Right cardiac atrium (tissue), 5 donors: ENCODE data around the gene HDAC9. TPM values are rescaled to one million over a fixed set of nuclear protein-coding genes. Genes with fewer than 3 reads are reported as not detected.

Source experiments
- ATAC-seq, 2 donors: fragments of 200-7000 bp; cut with Tn5 transposase; one replicate each; pipeline versions ENCODE4 v1.8.0 to v1.9.1; 2020; ENCODE audit warnings: moderate library complexity in 2 of 2, mild to moderate bottlenecking in 1 of 2
- DNase-seq, 3 donors: peaks; one replicate each; pipeline ENCODE4 v3.0.0-alpha.2; 2020
- H3K27ac ChIP-seq: one replicate; pipeline ENCODE4 v1.5.1; 2013; ENCODE audit warnings: mild to moderate bottlenecking, low read length, control low read depth, moderate library complexity
- H3K27me3 ChIP-seq: one replicate; pipeline ENCODE4 v1.6.1; 2013; ENCODE audit not compliant: control insufficient read depth, insufficient read depth
- H3K4me1 ChIP-seq: one replicate; pipeline ENCODE4 v1.6.1; 2013; ENCODE audit warnings: low read length; ENCODE audit not compliant: control insufficient read depth, insufficient read depth
- H3K4me3 ChIP-seq: one replicate; pipeline ENCODE4 v1.5.1; 2013; ENCODE audit warnings: low read length, control low read depth
- H3K9me3 ChIP-seq: one replicate; pipeline ENCODE4 v1.6.1; 2013; ENCODE audit warnings: low read length; ENCODE audit not compliant: control insufficient read depth
- WGBS: extraction: QIAGEN DNeasy Blood & Tissue Kit; methylation state at CpG from one replicate; pipeline ENCODE4 v1.1.7; 2013; 5-methylcytosine and 5-hydroxymethylcytosine counted together
- intact Hi-C, 4 donors: fragments of 100-400 bp; cut with DNase I; formaldehyde crosslinking; loops; one replicate each; pipeline versions ENCODE4 v1.11.0 to v1.14.0; 2022 to 2023
- polyA plus RNA-seq: library from polyadenylated mRNA; stranded (reverse); fragments of 200-250 nt; gene quantifications from one replicate; pipeline ENCODE4 v1.2.3, GENCODE V29; 2013
- total RNA-seq, 4 donors: library from RNA; stranded (reverse); fragmentation: NEBNext Ultra II Directional; extraction: Animal tissue kit (Norgen Biotek cat#: 25700); gene quantifications; one replicate each; pipeline ENCODE4 v1.2.1, GENCODE V29; 2021
- donor health status: healthy with polysubstance abuse.
- donor health status: DM: no; HTN: yes; CAD: no.
- donor health status: DM: no; HTN: no; CAD: no.
- donor health status: DM: no; HTN: yes; CAD: no; lungs with severe emphysema.
- donor health status: DM: yes; HTN: yes; CAD: no.

Gene HDAC9
- total and polyA plus RNA-seq, 5 donors, result 5.5 to 42.2 (median 22.6) TPM

DNA sequence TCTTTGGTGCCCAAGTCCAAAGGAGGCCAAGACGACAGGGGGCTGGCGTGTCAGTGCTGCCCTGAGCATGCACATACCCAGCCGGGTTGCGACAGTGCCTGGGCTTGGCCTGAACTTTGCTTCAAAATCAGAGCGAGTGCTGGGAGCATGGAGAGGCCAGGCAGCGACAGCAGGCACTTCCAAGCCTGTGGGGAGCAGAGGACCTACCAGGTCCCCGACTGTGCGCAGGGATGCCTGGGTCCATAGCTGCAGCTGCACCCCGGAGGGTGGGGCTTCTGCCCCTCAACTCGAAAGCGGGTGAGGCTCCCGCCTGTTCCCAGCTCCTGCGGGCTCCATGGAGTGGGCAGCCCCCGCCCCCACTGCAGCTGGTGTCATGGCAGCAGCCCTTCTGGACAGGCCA is 79.1 kb downstream of the HDAC9 start:
- DNase-seq (peak in 2 of 3 donors; percentile 19 to 55), ATAC-seq (peak; percentile 14 to 24)
- no peaks in the 10 kb centered on the region for H3K27me3 ChIP-seq
- H3K4me3 ChIP-seq, result no peak overlapping the region
- no peaks in the 10 kb centered on the region for H3K4me1 ChIP-seq
- no peak overlapping the region for H3K27ac ChIP-seq
- intact Hi-C loops, result loop anchor here in 2 of 4 donors (5.0 kb wide), 2 partner anchors 212 to 217 kb away; no protein-coding TSS in a partner anchor
- WGBS, result 95% methylated on average over 14 of the region's 14 CpGs
- no peaks in the 10 kb centered on the region for H3K9me3 ChIP-seq

DNA sequence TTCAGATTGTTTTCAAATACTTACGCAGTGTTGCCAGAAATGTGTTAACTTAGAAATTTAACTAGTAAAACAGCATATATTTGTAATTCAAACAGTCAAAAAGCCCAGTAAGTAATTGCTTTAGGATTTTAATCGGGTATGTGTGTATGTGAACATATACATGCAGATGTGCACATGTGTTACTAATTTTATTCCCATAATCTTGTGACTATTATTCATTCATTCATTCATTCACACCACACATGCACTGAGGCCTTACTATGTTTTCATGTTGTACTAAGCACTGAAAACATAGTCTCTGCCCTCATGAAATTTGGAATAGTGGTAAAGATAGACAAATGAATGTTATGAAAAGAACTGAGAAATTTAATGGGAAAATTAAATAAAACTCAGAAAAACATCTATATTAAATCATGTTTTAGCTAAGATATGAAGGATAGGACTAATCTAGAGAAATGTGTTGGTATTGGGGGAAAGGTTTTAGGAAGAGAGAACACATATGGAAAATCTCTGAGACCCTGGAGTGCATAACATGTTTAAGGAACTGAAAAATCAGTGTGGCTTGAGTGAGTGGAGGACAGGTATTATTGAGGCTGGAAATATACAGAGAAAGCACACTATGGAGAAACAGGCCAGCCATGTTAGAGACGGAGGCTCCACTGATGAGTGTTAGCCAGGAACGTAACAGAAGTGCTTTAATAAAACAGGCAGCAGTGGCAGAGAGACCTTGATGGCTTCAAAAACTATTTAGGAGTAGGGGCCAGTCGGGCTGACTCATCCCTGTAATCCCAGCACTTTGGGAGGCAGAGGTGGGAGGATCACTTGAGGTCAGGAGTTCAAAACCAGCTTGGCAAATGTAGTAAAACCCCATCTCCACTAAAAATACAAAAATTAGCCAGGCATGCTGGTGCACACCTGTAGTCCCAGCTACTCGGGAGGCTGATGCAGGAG is 80.3 kb downstream of the HDAC9 start:
- ATAC-seq, result no peak
- 84% methylated on average over 6 of the region's 6 CpGs for WGBS
- intact Hi-C loops, result loop anchor here in 1 of 4 donors (5.0 kb wide), 1 partner anchor 214 kb away; no protein-coding TSS in a partner anchor

DNA sequence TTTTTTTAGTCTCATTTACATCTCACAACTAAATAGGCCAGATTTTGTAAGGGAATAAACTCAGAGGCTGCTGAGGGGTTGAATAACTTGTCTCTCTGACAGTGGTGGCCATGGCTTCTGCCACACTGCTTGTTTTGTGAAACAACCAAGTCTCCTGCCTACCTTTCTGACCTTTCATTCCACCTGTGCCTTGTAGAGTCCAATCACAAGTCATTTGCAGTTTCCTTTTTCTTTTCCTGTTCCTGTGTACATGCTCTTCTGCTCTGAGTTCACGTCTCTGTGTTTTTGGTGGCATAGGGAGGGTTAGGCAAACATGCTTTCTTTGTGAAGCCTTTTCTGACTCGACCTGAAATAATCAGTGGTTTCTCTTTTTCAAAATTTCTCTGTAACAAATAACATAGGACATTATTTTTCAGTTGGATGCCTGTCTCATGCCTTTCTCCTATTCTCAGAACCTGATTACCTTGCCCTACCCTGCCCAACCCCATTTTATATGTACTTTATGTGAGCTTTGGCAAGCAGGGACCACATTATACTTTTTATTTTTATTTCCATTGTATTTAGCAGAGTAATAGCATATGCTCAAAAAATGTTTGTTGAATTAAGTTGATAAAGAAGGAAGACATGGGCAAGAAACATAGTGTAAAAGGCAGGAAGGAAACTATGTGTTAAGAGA is 81.7 kb downstream of the HDAC9 start:
- intact Hi-C loops, result loop anchor here in 1 of 4 donors (5.0 kb wide), 1 partner anchor 215 kb away; no protein-coding TSS in a partner anchor
- H3K27me3 ChIP-seq, result no peaks in the 10 kb centered on the region
- ATAC-seq (no peak), DNase-seq (no peak)
- WGBS, result 66% methylated on average over 2 of the region's 2 CpGs
- H3K9me3 ChIP-seq, result no peaks in the 10 kb centered on the region
- H3K27ac ChIP-seq, result no peak overlapping the region
- no peaks in the 10 kb centered on the region for H3K4me1 ChIP-seq
- no peak overlapping the region for H3K4me3 ChIP-seq

More for the DNA sequence above, 80.3 kb downstream of the HDAC9 start:
- H3K9me3 ChIP-seq, result no peaks in the 10 kb centered on the region
- H3K27me3 ChIP-seq, result no peaks in the 10 kb centered on the region
- DNase-seq, result no peak
- no peaks in the 10 kb centered on the region for H3K4me1 ChIP-seq
- H3K27ac ChIP-seq, result no peak overlapping the region
- H3K4me3 ChIP-seq, result no peak overlapping the region

DNA sequence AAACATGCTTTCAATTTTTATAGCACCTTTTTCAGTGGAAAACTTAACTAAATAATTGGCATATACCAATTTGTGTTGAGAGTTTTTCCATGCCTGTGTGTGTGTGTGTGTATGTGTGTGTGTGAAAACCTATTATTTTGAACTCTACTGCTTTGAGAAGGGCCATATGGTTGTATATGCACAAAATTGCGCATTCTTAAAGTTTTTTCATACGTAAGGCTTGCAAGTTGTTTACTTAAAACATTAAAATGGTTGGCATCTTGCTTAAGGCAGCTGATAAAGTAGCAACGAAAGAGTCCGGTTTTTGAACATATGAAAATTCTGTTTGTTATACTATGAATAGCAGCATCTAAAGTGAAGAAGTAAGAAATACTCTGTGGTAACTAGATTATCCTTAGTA is 84.1 kb downstream of the HDAC9 start:
- Histone ChIP-seq H3K27me3 (no peaks in the 10 kb centered on the region), H3K4me1 (no peaks in the 10 kb centered on the region), H3K4me3 (no peak overlapping the region), H3K9me3 (no peaks in the 10 kb centered on the region), H3K27ac (no peak overlapping the region)
- no peak for ATAC-seq
- no peak for DNase-seq
- intact Hi-C loops, result loop anchor here in 1 of 4 donors (5.0 kb wide), 1 partner anchor 217 kb away; no protein-coding TSS in a partner anchor
- 84% methylated on average over 4 of the region's 4 CpGs for WGBS

DNA sequence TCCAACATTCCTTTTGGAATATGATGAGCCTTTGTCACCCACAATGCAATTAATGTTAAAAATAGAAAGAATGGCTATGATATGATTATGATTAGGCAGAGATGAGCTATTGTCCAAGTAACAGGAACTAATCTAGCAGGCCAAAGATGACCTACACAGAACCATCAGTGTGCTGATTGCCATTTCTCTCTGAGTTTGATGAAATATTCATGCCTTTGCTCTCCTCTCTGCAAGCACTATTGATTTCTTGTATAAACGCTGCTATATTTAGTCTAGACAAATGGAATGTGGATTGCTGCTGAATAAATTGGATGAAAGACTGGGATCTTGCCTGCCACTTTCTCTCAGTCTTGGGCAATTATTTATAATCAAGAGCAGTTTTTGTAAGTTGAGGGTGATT is 85.4 kb downstream of the HDAC9 start:
- Histone ChIP-seq H3K27me3 (no peaks in the 10 kb centered on the region), H3K27ac (no peak overlapping the region), H3K4me1 (no peaks in the 10 kb centered on the region), H3K9me3 (no peaks in the 10 kb centered on the region), H3K4me3 (no peak overlapping the region)
- DNase-seq, result no peak
- ATAC-seq, result no peak
- WGBS, result 31% methylated on average over 1 of the region's 1 CpG
- intact Hi-C loops, result no loop called here

DNA sequence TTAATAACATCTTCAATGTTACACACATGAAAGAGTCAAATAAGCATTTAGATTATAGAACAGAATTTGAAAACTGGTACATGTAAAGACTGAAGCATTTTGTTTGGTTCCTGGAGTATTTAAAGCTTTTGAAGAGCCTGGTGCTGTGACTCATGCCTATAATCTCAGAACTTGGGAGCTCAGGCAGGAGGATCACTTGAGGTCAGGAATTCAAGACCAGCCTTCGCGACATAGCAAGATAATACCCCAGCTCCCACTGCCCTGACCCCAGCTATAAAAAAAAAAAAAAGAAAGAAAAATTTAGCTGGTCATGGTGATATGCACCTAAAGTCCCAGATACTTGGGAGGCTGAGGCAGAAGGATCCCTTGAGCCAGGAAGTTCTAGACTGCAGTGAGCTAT is 87.8 kb downstream of the HDAC9 start:
- ATAC-seq (no peak), DNase-seq (no peak)
- no peaks in the 10 kb centered on the region for H3K9me3 ChIP-seq
- 42% methylated on average over 2 of the region's 2 CpGs for WGBS
- no peaks in the 10 kb centered on the region for H3K27me3 ChIP-seq
- H3K27ac ChIP-seq, result no peak overlapping the region
- H3K4me3 ChIP-seq, result no peak overlapping the region
- no peaks in the 10 kb centered on the region for H3K4me1 ChIP-seq
- intact Hi-C loops, result no loop called here

DNA sequence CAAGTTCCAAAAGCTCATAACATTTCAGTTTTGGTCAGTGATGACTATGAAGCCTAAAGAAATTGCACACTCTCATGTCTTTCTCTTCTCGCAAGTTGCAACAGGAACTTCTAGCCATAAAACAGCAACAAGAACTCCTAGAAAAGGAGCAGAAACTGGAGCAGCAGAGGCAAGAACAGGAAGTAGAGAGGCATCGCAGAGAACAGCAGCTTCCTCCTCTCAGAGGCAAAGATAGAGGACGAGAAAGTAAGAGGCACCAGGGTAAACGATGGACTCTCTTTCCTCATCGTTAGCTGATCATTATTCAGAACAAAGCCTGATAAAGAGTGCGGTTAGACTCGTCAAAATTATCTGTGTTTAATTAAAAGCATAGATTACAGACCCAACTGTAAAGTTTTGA is 94.7 kb downstream of the HDAC9 start:
- Histone ChIP-seq H3K27me3 (no peaks in the 10 kb centered on the region), H3K9me3 (no peaks in the 10 kb centered on the region), H3K4me3 (no peak overlapping the region), H3K27ac (no peak overlapping the region), H3K4me1 (no peaks in the 10 kb centered on the region)
- no peak for DNase-seq
- no peak for ATAC-seq
- intact Hi-C loops, result no loop called here
- WGBS, result 58% methylated on average over 7 of the region's 7 CpGs

DNA sequence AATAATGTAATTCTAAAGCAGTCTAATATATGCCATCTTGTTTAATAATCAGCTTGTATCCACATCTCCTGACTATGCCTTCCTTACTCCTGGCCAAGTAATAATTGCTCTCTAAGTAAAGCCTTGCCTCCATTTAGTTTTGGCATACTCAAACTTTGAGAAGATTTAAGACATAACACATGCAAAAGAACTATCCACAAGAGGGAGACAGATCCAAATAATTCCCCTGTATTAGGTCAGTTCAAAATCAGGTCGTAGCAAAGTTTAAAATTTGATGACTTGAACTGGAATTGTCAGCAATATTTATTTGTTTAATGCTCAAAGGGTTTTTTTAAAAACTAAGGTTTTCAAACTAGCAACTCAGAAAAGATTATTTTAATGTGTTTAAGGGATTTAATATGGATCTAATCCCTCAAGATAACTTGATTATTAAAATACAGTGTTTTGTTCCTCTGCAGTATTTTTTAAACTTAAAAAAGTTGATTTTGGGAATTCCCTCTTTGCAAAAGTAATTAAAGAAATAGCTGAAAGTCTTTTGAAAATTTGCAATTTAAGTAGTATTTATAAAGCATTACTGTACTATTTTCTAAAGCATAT is 95.3 kb downstream of the HDAC9 start:
- ATAC-seq, result peak in 1 of 2 donors; percentile 67
- DNase-seq, result no peak
- H3K9me3 ChIP-seq, result no peaks in the 10 kb centered on the region
- H3K27me3 ChIP-seq, result no peaks in the 10 kb centered on the region
- no peaks in the 10 kb centered on the region for H3K4me1 ChIP-seq
- H3K4me3 ChIP-seq, result no peak overlapping the region
- intact Hi-C loops, result no loop called here
- WGBS, result 11% methylated on average over 1 of the region's 1 CpG
- no peak overlapping the region for H3K27ac ChIP-seq

DNA sequence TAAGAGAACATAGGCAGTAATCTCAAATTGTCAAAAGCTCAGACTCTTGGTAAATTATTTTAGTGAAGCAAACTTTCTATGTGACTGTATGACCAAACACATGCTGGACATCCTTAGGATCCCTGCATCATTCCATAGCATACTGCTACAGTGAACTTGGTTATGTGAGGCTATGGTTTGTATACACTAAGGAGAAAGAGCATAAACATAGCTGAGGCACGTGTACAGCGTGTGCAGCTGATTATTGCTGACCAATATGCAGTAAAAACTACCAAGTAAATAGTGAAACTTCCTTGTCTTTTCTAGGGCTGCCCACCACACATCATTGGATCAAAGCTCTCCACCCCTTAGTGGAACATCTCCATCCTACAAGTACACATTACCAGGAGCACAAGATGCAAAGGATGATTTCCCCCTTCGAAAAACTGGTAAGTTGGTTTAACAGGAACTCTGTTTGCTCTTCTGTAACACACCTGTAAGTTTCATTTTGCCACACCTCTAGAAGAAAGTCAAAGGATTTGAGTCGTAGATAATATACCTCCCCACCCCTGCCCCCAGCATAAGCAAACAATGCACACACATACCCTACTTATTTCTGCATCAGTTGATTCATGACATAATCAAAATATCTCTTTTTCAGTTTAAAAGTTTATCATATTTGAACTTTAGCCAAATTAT is 98.2 kb downstream of the HDAC9 start:
- no peak overlapping the region for H3K27ac ChIP-seq
- intact Hi-C loops, result no loop called here
- DNase-seq (no peak), ATAC-seq (no peak)
- H3K4me1 ChIP-seq, result peaks cover 2% of the 10 kb centered on the region
- H3K27me3 ChIP-seq, result no peaks in the 10 kb centered on the region
- H3K9me3 ChIP-seq, result no peaks in the 10 kb centered on the region
- no peak overlapping the region for H3K4me3 ChIP-seq
- WGBS, result 95% methylated on average over 4 of the region's 4 CpGs

DNA sequence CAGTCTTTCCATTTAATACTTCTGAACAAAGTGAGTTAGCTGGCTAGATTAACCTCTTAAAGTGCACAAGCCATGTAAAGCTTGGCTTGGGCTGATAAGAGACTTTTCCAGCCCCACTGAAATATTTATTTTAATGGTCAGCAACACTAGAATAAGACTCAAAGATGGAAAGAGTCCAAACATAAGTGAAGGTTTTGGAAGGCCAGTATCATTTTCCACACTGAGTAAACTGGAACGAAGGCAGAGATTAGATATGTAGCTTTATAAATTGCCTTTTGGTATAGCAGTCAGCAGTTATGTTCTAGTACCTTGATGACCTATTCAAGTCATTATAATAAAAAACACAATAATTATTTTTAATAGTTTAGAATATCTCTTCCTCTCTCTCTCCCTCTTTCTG is 102.2 kb downstream of the HDAC9 start:
- 34% methylated on average over 1 of the region's 1 CpG for WGBS
- intact Hi-C loops, result no loop called here
- no peak for ATAC-seq

More for the DNA sequence above, 102.2 kb downstream of the HDAC9 start:
- peaks cover 2% of the 10 kb centered on the region for H3K4me1 ChIP-seq
- H3K9me3 ChIP-seq, result no peaks in the 10 kb centered on the region
- no peak overlapping the region for H3K4me3 ChIP-seq
- DNase-seq, result no peak
- no peaks in the 10 kb centered on the region for H3K27me3 ChIP-seq
- H3K27ac ChIP-seq, result no peak overlapping the region
